Measurements from ENCODE around the gene MMEL1.

DNA sequence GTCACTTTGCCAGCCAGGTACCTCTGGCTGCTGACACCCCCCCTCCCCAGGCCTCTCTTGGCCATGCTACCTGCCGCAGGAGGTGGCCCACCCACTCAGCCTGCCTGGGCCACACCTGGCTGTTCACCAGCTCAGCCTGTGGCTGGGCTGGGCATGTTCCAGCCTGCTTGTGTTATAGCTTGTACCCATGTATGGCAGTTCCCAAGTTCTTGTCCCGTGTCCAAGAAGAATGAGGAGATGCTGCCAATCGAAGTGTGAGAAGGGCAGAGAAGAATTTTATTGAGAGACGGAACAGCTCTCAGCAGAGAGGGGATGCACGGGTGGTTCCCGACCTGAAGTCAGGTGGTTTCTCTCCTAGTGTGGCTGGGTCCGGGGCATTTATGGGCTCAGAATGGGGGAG lies 3.9 kb upstream of the MMEL1 start:
- TF ChIP-seq RAD21 (conservative IDR thresholded peaks at IDR 0.05) (no peak), EZH2 (IDR thresholded peaks at IDR 0.05; ENCODE audit: borderline replicate concordance, insufficient read depth, low read length, poor library complexity, severe bottlenecking) (no peak), POLR2AphosphoS5 (IDR thresholded peaks at IDR 0.05) (no peak), TAF1 (IDR thresholded peaks at IDR 0.05; ENCODE audit: low read depth) (no peak), EP300 (conservative IDR thresholded peaks at IDR 0.05; ENCODE audit: poor library complexity, severe bottlenecking) (no peak), MXI1 (conservative IDR thresholded peaks at IDR 0.05; ENCODE audit: poor library complexity, severe bottlenecking) (no peak)
- TF ChIP-seq, protein P1, sequence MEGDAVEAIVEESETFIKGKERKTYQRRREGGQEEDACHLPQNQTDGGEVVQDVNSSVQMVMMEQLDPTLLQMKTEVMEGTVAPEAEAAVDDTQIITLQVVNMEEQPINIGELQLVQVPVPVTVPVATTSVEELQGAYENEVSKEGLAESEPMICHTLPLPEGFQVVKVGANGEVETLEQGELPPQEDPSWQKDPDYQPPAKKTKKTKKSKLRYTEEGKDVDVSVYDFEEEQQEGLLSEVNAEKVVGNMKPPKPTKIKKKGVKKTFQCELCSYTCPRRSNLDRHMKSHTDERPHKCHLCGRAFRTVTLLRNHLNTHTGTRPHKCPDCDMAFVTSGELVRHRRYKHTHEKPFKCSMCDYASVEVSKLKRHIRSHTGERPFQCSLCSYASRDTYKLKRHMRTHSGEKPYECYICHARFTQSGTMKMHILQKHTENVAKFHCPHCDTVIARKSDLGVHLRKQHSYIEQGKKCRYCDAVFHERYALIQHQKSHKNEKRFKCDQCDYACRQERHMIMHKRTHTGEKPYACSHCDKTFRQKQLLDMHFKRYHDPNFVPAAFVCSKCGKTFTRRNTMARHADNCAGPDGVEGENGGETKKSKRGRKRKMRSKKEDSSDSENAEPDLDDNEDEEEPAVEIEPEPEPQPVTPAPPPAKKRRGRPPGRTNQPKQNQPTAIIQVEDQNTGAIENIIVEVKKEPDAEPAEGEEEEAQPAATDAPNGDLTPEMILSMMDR (IDR thresholded peaks at IDR 0.05; ENCODE audit: poor library complexity, severe bottlenecking), result no peak
- TF ChIP-seq, protein P2, sequence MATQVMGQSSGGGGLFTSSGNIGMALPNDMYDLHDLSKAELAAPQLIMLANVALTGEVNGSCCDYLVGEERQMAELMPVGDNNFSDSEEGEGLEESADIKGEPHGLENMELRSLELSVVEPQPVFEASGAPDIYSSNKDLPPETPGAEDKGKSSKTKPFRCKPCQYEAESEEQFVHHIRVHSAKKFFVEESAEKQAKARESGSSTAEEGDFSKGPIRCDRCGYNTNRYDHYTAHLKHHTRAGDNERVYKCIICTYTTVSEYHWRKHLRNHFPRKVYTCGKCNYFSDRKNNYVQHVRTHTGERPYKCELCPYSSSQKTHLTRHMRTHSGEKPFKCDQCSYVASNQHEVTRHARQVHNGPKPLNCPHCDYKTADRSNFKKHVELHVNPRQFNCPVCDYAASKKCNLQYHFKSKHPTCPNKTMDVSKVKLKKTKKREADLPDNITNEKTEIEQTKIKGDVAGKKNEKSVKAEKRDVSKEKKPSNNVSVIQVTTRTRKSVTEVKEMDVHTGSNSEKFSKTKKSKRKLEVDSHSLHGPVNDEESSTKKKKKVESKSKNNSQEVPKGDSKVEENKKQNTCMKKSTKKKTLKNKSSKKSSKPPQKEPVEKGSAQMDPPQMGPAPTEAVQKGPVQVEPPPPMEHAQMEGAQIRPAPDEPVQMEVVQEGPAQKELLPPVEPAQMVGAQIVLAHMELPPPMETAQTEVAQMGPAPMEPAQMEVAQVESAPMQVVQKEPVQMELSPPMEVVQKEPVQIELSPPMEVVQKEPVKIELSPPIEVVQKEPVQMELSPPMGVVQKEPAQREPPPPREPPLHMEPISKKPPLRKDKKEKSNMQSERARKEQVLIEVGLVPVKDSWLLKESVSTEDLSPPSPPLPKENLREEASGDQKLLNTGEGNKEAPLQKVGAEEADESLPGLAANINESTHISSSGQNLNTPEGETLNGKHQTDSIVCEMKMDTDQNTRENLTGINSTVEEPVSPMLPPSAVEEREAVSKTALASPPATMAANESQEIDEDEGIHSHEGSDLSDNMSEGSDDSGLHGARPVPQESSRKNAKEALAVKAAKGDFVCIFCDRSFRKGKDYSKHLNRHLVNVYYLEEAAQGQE (IDR thresholded peaks at IDR 0.05; ENCODE audit: borderline replicate concordance), result no peak
